22Rv1 (cell line): ENCODE results near the gene THEM5.

Source experiments
- H3K27ac ChIP-seq: fragments of 450-650 bp; 2 replicates; pipeline ENCODE4 v1.5.1; 2017
- ZFX ChIP-seq: fragments of 450-650 bp; IDR thresholded peaks from 2 replicates; pipeline ENCODE4 v1.6.1; 2017; ENCODE audit warnings: antibody characterized with exemption, borderline replicate concordance
- TF ChIP-seq, protein P1 (sequence below): fragments of 450-650 bp; IDR thresholded peaks from 2 replicates; pipeline ENCODE4 v1.5.1; 2017; ENCODE audit warnings: mild to moderate bottlenecking

Gene THEM5

DNA sequence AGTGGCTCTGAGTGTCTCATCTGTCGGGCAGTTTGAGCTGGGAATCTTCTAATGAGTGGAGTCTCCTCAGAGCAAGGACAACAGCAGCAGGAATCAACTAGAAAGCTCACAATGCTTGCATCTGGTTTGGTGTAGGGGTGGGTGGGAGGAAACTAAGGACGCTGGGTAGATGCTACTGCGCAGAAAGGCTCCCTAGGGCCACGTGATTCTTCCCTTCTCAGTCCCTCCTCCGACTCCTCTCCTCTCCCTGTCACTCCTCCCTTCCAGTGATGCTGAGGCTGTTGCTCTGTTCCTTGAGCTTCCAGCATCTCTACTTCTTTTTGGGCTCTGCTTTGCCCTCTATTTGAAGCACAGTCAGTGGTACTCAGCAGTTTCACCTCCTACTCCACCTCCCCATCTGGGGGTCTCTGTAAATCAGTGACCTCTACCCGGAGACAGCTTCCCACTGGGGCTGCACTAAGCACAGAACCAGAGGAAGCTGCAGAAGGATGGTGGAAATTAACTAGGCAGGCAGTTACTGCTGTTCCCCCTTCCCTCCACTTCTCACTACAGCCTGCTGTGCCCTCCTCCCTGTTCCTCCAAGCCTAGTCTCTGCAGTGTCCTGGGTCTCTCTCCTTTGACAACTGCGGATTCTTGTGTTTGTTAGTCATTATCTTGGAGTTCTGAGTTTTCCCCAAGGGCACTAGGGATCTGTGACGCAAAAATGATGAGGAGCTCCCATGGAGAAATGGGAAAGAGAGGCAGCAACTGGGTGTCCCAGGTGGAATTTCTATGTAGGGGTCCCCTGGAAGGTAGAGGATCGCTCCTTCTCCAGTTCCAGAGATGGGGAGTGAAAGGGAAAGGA lies 54.1 kb downstream of the THEM5 start:
- no peak for TF ChIP-seq ZFX
- TF ChIP-seq, protein P1, sequence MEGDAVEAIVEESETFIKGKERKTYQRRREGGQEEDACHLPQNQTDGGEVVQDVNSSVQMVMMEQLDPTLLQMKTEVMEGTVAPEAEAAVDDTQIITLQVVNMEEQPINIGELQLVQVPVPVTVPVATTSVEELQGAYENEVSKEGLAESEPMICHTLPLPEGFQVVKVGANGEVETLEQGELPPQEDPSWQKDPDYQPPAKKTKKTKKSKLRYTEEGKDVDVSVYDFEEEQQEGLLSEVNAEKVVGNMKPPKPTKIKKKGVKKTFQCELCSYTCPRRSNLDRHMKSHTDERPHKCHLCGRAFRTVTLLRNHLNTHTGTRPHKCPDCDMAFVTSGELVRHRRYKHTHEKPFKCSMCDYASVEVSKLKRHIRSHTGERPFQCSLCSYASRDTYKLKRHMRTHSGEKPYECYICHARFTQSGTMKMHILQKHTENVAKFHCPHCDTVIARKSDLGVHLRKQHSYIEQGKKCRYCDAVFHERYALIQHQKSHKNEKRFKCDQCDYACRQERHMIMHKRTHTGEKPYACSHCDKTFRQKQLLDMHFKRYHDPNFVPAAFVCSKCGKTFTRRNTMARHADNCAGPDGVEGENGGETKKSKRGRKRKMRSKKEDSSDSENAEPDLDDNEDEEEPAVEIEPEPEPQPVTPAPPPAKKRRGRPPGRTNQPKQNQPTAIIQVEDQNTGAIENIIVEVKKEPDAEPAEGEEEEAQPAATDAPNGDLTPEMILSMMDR: no peak
- H3K27ac ChIP-seq: no peak overlapping the region

- TF ChIP-seq ZFX: no peak
- TF ChIP-seq, protein P1: no peak
- no peak overlapping the region for H3K27ac ChIP-seq
Measured at GRCh38 chr1:151798571-151798970, 54.9 kb downstream of the THEM5 start.
